ENCODE measurements around the gene SORCS2.

The SORCS2 gene

GRCh38 chr4:7733801-7734650, 541.7 kb downstream of the SORCS2 start:
- TF ChIP-seq CTCF (IDR thresholded peaks at IDR 0.05; ENCODE audit: insufficient read depth, low read length, poor library complexity, severe bottlenecking): no peak
- DNase-seq (ENCODE audit: extremely low read depth, insufficient read length): no peak
- Histone ChIP-seq H3K4me3 (replicated peaks; ENCODE audit: low read depth, low read length) (no peak overlapping the region), H3K27me3 (replicated peaks; ENCODE audit: control insufficient read depth, insufficient read depth, low read length) (no peaks in the 10 kb centered on the region; the same call in 1 of the 2 replicates), H3K36me3 (ENCODE audit: control insufficient read depth, insufficient read depth, low read length) (no peaks in the 10 kb centered on the region)

GRCh38 chr4:7734651-7735260, 542.4 kb downstream of the SORCS2 start:
- no peak for DNase-seq (ENCODE audit: extremely low read depth, insufficient read length)
- Histone ChIP-seq H3K4me3 (replicated peaks; ENCODE audit: low read depth, low read length) (no peak overlapping the region), H3K36me3 (ENCODE audit: control insufficient read depth, insufficient read depth, low read length) (no peaks in the 10 kb centered on the region), H3K27me3 (replicated peaks; ENCODE audit: control insufficient read depth, insufficient read depth, low read length) (no peaks in the 10 kb centered on the region; the same call in 1 of the 2 replicates)
- TF ChIP-seq CTCF (IDR thresholded peaks at IDR 0.05; ENCODE audit: insufficient read depth, low read length, poor library complexity, severe bottlenecking): no peak

- DNase-seq (ENCODE audit: extremely low read depth, insufficient read length): no peak
- H3K36me3 ChIP-seq (ENCODE audit: control insufficient read depth, insufficient read depth, low read length): no peaks in the 10 kb centered on the region
Measured at GRCh38 chr4:7735395-7735794, 543.1 kb downstream of the SORCS2 start.

GRCh38 chr4:7735961-7736360, 543.6 kb downstream of the SORCS2 start:
- no peaks in the 10 kb centered on the region for H3K36me3 ChIP-seq (ENCODE audit: control insufficient read depth, insufficient read depth, low read length)
- no peak for DNase-seq (ENCODE audit: extremely low read depth, insufficient read length)
- TF ChIP-seq CTCF (IDR thresholded peaks at IDR 0.05; ENCODE audit: insufficient read depth, low read length, poor library complexity, severe bottlenecking): no peak
- no peak overlapping the region for H3K4me3 ChIP-seq (replicated peaks; ENCODE audit: low read depth, low read length)
- no peaks in the 10 kb centered on the region; the same call in 1 of the 2 replicates for H3K27me3 ChIP-seq (replicated peaks; ENCODE audit: control insufficient read depth, insufficient read depth, low read length)

More at GRCh38 chr4:7735395-7735794, 543.1 kb downstream of the SORCS2 start:
- Histone ChIP-seq H3K27me3 (replicated peaks; ENCODE audit: control insufficient read depth, insufficient read depth, low read length) (no peaks in the 10 kb centered on the region; the same call in 1 of the 2 replicates), H3K4me3 (replicated peaks; ENCODE audit: low read depth, low read length) (no peak overlapping the region)
- TF ChIP-seq CTCF (IDR thresholded peaks at IDR 0.05; ENCODE audit: insufficient read depth, low read length, poor library complexity, severe bottlenecking): no peak

- DNase-seq (ENCODE audit: extremely low read depth, insufficient read length): no peak
- TF ChIP-seq CTCF (IDR thresholded peaks at IDR 0.05; ENCODE audit: insufficient read depth, low read length, poor library complexity, severe bottlenecking): no peak
- Histone ChIP-seq H3K4me3 (replicated peaks; ENCODE audit: low read depth, low read length) (no peak overlapping the region), H3K36me3 (ENCODE audit: control insufficient read depth, insufficient read depth, low read length) (no peaks in the 10 kb centered on the region), H3K27me3 (replicated peaks; ENCODE audit: control insufficient read depth, insufficient read depth, low read length) (no peaks in the 10 kb centered on the region; the same call in 1 of the 2 replicates)
Measured at GRCh38 chr4:7736436-7737267, 544.3 kb downstream of the SORCS2 start.

All from GM06990 (cell line).